SIG-M5 (cell line): ENCODE measurements around the gene SLC12A9.

Source experiments
- DNase-seq: peaks from one replicate; lab custom pipeline; 2025; lab: John Stamatoyannopoulos, UW

Gene SLC12A9

DNA sequence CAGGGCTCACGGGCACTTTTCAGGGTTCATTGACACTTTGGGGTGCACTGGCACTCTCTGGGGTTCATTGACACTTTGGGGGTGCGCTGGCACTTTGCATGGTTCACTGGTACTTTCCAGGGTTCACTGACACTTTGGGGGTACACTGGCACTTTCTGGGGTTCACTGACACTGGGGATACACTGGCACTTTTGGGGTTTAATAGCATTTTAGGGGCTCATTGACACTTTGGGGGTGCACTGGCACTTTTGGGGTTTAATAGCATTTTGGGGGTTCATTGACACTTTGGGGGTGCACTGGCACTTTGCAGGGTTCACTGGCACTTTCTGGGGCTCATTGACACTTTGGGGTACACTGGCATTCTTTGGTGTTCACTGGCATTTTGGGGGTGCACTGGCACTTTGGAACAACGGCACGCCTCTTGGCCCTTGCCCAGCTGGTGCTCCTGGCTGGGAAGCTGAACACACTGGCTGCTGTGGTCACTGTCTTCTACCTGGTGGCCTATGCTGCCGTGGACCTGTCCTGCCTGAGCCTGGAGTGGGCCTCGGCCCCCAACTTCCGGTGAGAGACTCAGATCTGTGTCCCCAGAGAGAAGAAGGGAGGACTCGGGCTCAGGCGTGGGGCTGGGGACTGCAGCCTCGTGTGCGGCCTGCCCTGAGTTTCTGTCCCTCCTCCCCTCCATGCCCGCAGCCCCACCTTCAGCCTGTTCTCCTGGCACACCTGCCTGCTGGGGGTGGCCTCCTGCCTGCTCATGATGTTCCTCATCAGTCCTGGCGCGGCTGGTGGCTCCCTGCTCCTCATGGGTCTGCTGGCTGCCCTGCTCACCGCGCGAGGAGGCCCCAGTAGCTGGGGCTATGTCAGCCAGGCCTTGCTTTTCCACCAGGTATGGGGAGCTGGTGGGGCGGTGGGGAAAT lies 8.4 kb downstream of the SLC12A9 start:
- no peak for DNase-seq

GRCh38 chr7:100861616-100861985 lies 9.1 kb downstream of the SLC12A9 start:
- no peak for DNase-seq

GRCh38 chr7:100863406-100863950 lies 11.0 kb downstream of the SLC12A9 start:
- no peak for DNase-seq

- no peak for DNase-seq
Observed at GRCh38 chr7:100864263-100864845, 11.8 kb downstream of the SLC12A9 start.

DNA sequence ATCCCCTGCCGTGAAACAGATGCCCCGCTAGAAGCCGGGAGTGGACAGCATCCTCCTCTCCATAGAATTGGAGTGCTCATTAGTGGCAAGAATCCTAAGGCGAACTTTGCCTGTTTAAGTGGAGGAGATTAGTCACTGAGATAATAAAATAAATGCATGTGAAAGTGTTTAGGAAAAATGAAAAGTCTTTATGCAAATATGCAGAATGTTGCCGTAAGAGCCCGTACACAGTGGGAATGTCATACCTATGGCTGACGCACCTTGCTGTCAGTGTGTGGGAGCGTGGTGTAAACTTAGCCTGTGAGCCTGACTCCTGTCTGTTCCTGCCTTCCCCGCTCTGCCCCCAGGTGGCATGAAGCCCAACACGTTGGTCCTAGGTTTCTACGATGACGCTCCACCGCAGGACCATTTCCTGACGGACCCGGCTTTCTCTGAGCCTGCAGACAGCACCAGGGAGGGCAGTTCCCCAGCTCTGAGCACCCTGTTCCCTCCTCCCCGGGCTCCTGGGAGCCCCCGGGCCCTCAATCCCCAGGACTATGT lies 12.9 kb downstream of the SLC12A9 start:
- no peak for DNase-seq

GRCh38 chr7:100865938-100866728 lies 13.6 kb downstream of the SLC12A9 start:
- no peak for DNase-seq

GRCh38 chr7:100866729-100867039 lies 14.2 kb downstream of the SLC12A9 start:
- DNase-seq = no peak

GRCh38 chr7:100867040-100867775 lies 14.7 kb downstream of the SLC12A9 start, which contains the start of gene TRIP6:
Gene TRIP6, plus strand, starts transcription at chr7:100867387. Its CDS starts 111 bp downstream, at chr7:100867498.
- DNase-seq = no peak

GRCh38 chr7:100867776-100868485 lies 15.4 kb downstream of the SLC12A9 start:
- DNase-seq = no peak

DNA sequence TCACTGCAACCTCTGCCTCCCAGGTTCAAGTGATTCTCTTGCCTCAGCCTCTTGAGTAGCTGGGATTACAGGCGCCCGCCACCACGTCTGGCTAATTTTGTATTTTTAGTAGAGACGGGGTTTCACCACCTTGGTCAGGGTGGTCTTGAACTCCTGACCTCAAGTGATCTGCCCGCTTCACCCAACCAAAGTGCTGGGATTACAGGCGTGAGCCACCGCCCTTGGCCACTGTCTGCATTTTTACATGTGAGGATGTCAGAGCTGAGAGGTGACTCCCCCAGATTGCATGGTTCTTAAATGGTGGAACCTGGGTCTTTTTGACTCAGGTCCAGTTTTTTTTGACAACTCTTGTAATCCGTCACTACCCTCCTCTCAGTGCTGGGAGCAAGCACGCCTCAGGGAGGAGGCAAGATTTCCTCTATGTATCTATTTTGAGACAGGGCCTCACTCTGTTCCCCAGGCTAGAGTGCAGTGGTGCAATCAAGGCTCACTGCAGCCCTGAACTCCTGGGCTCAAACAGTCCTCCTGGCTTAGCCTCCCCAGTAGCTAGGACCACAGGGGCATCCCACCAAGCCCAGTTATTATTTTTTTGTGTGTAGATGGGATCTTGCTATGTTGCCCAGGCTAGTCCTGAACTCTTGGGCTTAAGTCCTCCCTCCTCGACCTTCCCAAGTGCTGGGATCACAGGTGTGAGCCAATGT lies 21.2 kb downstream of the SLC12A9 start:
- DNase-seq = no peak

GRCh38 chr7:100874300-100874576 lies 21.7 kb downstream of the SLC12A9 start:
- DNase-seq = no peak

DNA sequence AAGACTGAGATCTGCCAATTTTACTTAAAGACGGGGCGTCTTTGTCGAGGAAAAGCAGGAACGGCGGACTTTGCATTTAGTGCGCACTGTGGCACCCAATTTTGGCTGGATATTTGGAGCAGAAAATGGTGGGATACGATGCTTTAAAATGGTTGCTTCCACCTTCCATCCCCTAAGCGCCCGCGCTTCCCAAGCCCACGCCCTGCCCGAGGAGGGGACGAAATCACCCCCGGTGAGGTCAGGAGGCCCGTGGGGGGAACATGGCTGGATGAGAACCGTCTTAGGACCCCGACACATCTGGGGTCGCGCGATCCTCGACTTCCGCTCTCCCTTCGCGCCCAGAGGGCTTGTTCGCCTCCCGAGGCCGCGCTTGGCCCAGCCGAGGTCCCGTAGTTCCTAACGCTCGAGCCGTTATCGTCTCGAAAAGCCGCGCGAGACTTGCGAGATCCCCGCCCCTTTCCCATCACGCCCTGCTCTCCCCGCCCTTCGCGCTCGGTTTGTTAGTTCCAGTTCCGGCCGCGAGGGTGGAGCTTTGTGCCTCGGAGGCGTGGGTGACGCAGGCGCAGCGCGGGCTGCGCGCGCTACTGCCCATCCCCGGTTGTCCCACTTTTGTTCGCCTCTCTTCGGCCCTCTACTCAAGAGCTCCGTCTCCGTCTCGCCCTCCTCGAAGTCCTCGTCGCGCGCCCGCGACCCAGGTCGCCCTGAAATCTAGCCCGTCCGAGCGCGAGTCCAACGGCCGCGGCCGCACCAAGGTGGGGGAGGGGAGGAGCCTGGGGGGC lies 22.3 kb downstream of the SLC12A9 start, which contains the start of gene SRRT:
Gene SRRT (plus strand): TSS at position 527 of the 779 bp plus-strand sequence. CDS start 488 bp downstream, outside the sequence.
- peak; percentile 34 for DNase-seq

- no peak for DNase-seq
Observed at GRCh38 chr7:100875356-100875751, 22.8 kb downstream of the SLC12A9 start.

DNA sequence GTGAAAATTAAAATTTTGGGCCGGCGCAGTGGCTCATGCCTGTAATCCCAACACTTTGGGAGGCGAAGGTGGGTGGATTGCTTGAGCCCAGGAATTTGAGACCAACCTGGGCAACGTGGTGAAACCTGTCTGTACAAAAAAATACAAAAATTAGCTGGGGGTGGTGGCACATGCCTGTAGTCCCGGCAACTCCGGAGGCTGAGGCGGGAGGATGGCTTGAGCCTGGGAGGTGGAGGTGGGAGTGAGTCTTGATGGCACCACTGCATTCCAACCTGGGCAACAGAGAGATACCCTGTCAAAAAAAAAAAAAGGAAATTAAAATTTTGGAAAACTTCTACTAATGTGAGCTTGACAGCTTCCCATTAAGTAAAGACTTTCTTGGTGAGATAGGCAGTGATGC lies 25.5 kb downstream of the SLC12A9 start:
- no peak for DNase-seq

GRCh38 chr7:100878685-100879084 lies 26.2 kb downstream of the SLC12A9 start:
- no peak for DNase-seq

DNA sequence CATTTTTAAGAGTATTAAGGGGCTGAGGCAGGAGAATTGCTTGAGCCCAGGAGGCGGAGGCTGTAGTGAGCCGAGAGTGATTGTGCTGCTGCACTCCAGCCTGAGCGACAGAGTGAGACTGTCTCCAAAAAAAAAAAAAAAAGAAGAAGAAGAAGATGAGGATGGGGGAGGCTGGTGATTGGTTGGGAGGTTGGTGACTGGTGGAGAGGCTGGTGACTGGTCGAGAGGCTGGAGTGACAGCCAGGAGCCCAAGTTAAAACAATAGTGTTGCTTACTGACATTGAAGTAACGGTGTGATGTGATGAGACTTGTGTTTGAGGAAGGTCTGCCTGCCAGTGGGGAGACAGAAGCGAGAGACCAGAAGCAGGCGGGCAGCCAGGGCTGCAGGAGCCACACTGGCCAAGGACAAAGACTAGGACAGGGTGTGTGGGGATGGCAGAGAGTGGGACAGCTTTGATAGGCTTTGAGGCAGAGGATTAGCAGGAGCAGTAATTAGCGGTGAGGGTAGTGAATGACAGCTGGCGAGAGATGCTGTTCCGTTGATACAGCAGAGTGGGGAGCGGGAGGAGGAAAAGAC lies 27.3 kb downstream of the SLC12A9 start:
- DNase-seq = no peak

DNA sequence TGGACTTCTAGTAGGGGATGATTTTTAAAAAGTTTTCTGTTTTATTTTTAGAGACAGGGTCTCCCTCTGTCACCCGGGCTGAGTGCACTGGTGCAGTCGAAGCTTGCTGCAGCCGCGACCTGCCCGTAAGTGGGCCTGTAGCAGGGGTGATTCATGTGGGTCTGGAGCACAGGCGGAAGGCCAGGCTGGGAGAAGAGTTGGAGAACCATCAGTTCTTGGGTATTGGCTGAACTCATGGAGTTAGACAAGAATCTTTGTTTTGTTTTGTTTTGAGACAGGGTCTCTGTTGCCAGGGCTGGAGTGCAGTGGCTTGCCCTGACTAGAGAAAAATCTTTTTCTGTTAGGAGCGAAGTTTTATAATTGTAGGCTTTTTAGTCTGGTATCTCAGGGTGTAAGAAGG lies 28.1 kb downstream of the SLC12A9 start:
- DNase-seq = no peak

DNA sequence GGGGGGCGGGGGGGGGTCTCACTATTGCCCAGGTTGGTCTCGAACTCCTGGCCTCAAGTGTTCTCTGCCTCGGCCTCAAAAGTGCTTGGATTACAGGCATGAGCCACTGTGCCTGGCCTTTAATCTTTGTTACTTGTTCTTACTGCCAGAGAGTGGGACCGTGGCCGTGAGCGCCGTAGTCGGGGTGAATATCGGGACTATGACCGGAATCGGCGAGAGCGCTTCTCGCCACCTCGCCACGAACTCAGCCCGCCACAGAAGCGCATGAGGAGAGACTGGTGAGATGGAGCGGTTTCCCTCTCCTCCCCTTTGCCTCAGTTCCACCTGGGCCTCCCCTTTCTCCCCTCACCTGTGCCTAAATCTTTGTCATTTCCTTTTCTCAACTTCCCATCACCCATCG lies 28.6 kb downstream of the SLC12A9 start:
- no peak for DNase-seq

DNA sequence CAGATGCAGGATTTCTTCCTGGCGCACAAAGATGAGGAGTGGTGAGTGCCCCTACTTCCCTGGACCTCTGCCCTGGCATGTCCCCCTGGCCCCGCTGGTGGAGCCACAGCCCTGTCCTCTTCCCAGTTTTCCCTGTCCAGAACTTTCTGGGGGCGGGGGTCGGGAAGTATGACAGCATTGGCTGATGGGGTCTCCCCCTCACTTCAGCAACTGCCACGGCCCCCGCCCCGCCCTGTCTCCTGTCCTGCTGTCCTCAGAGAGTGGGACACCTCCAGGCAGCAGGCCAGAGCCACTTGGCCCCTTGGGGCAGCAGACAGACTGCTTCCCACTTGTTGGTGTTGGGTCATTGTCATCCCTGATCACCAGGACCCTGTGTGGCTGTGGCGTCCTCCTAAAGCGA lies 29.7 kb downstream of the SLC12A9 start:
- DNase-seq = no peak
